K562 (cell line): ENCODE results near the gene NMRAL1. TPM values are rescaled to one million over a fixed set of nuclear protein-coding genes. Genes with fewer than 3 reads are reported as not detected.

Experiments
- CBFB ChIP-seq: sonication (generic); formaldehyde crosslinking; IDR thresholded peaks from 2 replicates; pipeline ENCODE4 v1.4.0; 2020; ENCODE audit warnings: mild to moderate bottlenecking, missing genetic modification reagents
- CHAMP1 ChIP-seq: fragments of 450-650 bp; IDR thresholded peaks from 2 replicates; pipeline ENCODE4 v1.6.1; 2016; ENCODE audit warnings: mild to moderate bottlenecking
- CHD1 ChIP-seq: fragments of 200-600 bp; sonication (generic); IDR thresholded peaks from one replicate; pipeline ENCODE4 v1.6.1; 2012; ENCODE audit warnings: mild to moderate bottlenecking, moderate library complexity, low read length, inconsistent platforms
- CREB5 ChIP-seq: fragments of 250-450 bp; sonication (Bioruptor Pico); IDR thresholded peaks from 2 replicates; pipeline ENCODE4 v1.5.0; 2020; ENCODE audit warnings: mild to moderate bottlenecking
- CREBBP ChIP-seq: IDR thresholded peaks from one replicate; pipeline ENCODE4 v1.6.1; 2012; ENCODE audit warnings: low read depth, mild to moderate bottlenecking, control low read depth, inconsistent platforms, low read length
- EZH2 ChIP-seq: IDR thresholded peaks from 2 replicates; pipeline ENCODE4 v1.6.1; 2012; ENCODE audit warnings: low read depth, mild to moderate bottlenecking, inconsistent platforms, low read length, borderline replicate concordance
- HSF4 ChIP-seq: fragments of 250-450 bp; sonication (Bioruptor Pico); IDR thresholded peaks from 2 replicates; pipeline ENCODE4 v2.1.2; 2022; ENCODE audit warnings: mild to moderate bottlenecking, moderate library complexity, borderline replicate concordance
- KDM4B ChIP-seq, 2 experiments: fragments of 450-650 bp in 1 of 2; sonication (generic) in 1 of 2; IDR thresholded peaks; 2 replicates each; pipeline ENCODE4 v1.6.1; 2016 to 2017; ENCODE audit warnings: borderline replicate concordance in 2 of 2, antibody characterized with exemption in 1 of 2, low read depth in 1 of 2, mild to moderate bottlenecking in 1 of 2
- MCM7 ChIP-seq, 2 experiments: fragments of 450-650 bp; IDR thresholded peaks; 2 replicates each; pipeline ENCODE4 v1.6.1; 2016 to 2018
- MTA2 ChIP-seq: fragments of 450-650 bp; IDR thresholded peaks from 2 replicates; pipeline ENCODE4 v1.6.1; 2016; ENCODE audit warnings: low read depth
- PBX2 ChIP-seq, 2 experiments: IDR thresholded peaks in 1 of 2; conservative IDR thresholded peaks in 1 of 2; 2 replicates each; pipeline ENCODE4 v1.6.1; 2016; ENCODE audit warnings: low read depth in 2 of 2, mild to moderate bottlenecking in 1 of 2, missing compliant biosample characterization in 1 of 2, missing genetic modification characterization in 1 of 2, moderate library complexity in 1 of 2
- POLR2H ChIP-seq: IDR thresholded peaks from 2 replicates; pipeline ENCODE4 v1.6.1; 2016; ENCODE audit warnings: missing genetic modification characterization, low read depth, mild to moderate bottlenecking, control low read depth, missing compliant biosample characterization, moderate library complexity
- RCOR1 ChIP-seq, 2 experiments: IDR thresholded peaks; 2 replicates each; pipeline ENCODE4 v1.6.1; 2012; ENCODE audit warnings: low read depth in 2 of 2, low read length in 2 of 2, borderline replicate concordance in 1 of 2, improper control_type of control experiment in 1 of 2
- SMARCA5 ChIP-seq: fragments of 450-650 bp; IDR thresholded peaks from 2 replicates; pipeline ENCODE4 v1.6.1; 2016
- SPI1 ChIP-seq: IDR thresholded peaks from 2 replicates; pipeline ENCODE4 v1.6.1; 2011; ENCODE audit warnings: low read depth, low read length, control low read depth, borderline replicate concordance
- ZMIZ1 ChIP-seq, 2 experiments: fragments of 150-350 bp in 1 of 2; IDR thresholded peaks; 2 replicates each; pipeline ENCODE4 v1.6.1; 2012 to 2016; ENCODE audit warnings: low read depth in 2 of 2, low read length in 2 of 2, mild to moderate bottlenecking in 1 of 2, moderate library complexity in 1 of 2
- ZNF274 ChIP-seq: IDR thresholded peaks from 2 replicates; pipeline ENCODE4 v1.6.1; 2011; ENCODE audit warnings: low read depth, mild to moderate bottlenecking, low read length, moderate library complexity, borderline replicate concordance
- polyA plus RNA-seq, 8 experiments: library from polyadenylated mRNA; depleted of rRNA in 4 of 8; stranded (reverse) in 5 of 8; unstranded in 3 of 8; fragments of >200 nt; fragmentation: Nextera tagmentation in 2 of 8; fragmentation: Illumina TruSeq in 1 of 8; extraction: Ambion mirVana in 2 of 8; extraction: Trizol in 1 of 8; gene quantifications; 2 replicates each; pipeline versions ENCODE4 v1.2.1 to v1.2.3, GENCODE V29; 2011 to 2014; ENCODE audit warnings: inconsistent platforms in 1 of 8, missing spikeins in 1 of 8
- total RNA-seq, 7 experiments: library from RNA; depleted of rRNA in 6 of 7; stranded (reverse); fragments of >200 nt in 6 of 7; fragmentation: Illumina TruSeq in 2 of 7; extraction: Trizol in 2 of 7; gene quantifications; 2 replicates each; pipeline versions ENCODE4 v1.2.1 to v1.2.3, GENCODE V29; 2011 to 2021; ENCODE audit warnings: low replicate concordance in 1 of 7

Gene NMRAL1
- total and polyA plus RNA-seq, 9 of the 15 experiments (the other 6 are each of a cell fraction or from before 2014, with no cell fraction given), result 6.3 to 116 (median 63.2) TPM

- no peak; a peak in 2 of 4 replicates for TF ChIP-seq KDM4B (IDR thresholded peaks at IDR 0.05; ENCODE audit: borderline replicate concordance in 2 of 2, low read depth in 1 of 2)
- TF ChIP-seq MTA2, result no peak
- TF ChIP-seq MCM7 (IDR thresholded peaks at IDR 0.05), result 0 out of 4 replicates have a peak, but pooled peaks of 1 of the 2 experiments have one; percentile 2
- 0 out of 2 replicates have a peak, but pooled peaks have one; percentile 16 for TF ChIP-seq SPI1
- TF ChIP-seq EZH2, result no peak
- TF ChIP-seq HSF4, result no peak
- TF ChIP-seq ZMIZ1 (IDR thresholded peaks at IDR 0.05; ENCODE audit: low read depth in 2 of 2, low read length in 2 of 2), result no peak; a peak in 1 of 4 replicates
- TF ChIP-seq CBFB (CRISPR knock-in tag), result no peak; the same call in 1 of the 2 replicates
- no peak for TF ChIP-seq CHD1
- no peak for TF ChIP-seq CHAMP1
- TF ChIP-seq POLR2H (tag), result peak; percentile 96
- TF ChIP-seq CREB5 (CRISPR knock-in tag), result no peak
- TF ChIP-seq CREBBP, result no peak
- no peak for TF ChIP-seq ZNF274
- TF ChIP-seq SMARCA5, result no peak
- no peak for TF ChIP-seq PBX2 (CRISPR knock-in tag; IDR thresholded peaks at IDR 0.05; ENCODE audit: low read depth)
- no peak for TF ChIP-seq PBX2 (tag; conservative IDR thresholded peaks at IDR 0.05; ENCODE audit: low read depth)
- TF ChIP-seq RCOR1 (IDR thresholded peaks at IDR 0.05; ENCODE audit: borderline replicate concordance in 1 of 2, low read depth in 2 of 2, low read length in 2 of 2), result no peak
Observed at GRCh38 chr16:4425378-4426020, 48.9 kb downstream of the NMRAL1 start, which contains the start of gene DNAJA3 (continued).
